ENCODE measurements around the gene KIRREL1. TPM values are rescaled to one million over a fixed set of nuclear protein-coding genes. Genes with fewer than 3 reads are reported as not detected.

KIRREL1 gene
- total and polyA plus RNA-seq, 2 of the 8 experiments (the other 6 are each of a cell fraction or from before 2014, with no cell fraction given) = 14.2 to 39.0 TPM

GRCh38 chr1:158026651-158027050 is 33.2 kb downstream of the KIRREL1 start:
- no peak overlapping the region for H3K9ac ChIP-seq (replicated peaks in 1 of 4; ENCODE audit: extremely low read depth in 1 of 4, low read depth in 3 of 4, low read length in 3 of 4)
- TF ChIP-seq RXRA (IDR thresholded peaks at IDR 0.05; ENCODE audit: insufficient read depth, low read depth, low read length) = no peak
- no peak for TF ChIP-seq KDM1A (IDR thresholded peaks at IDR 0.05; ENCODE audit: borderline replicate concordance, low read length)
- TF ChIP-seq CTBP2 (IDR thresholded peaks at IDR 0.05; ENCODE audit: borderline replicate concordance, insufficient read depth, insufficient read length, low read length) = no peak
- no peak for TF ChIP-seq TCF12 (IDR thresholded peaks at IDR 0.05; ENCODE audit: low read depth, low read length)
- no peak for TF ChIP-seq CTCF (IDR thresholded peaks at IDR 0.05; ENCODE audit: control extremely low read depth in 1 of 3, insufficient read depth in 1 of 3, low read depth in 1 of 3, low read length in 3 of 3)
- no peak for TF ChIP-seq MAFK (IDR thresholded peaks at IDR 0.05; ENCODE audit: low read depth, low read length)
- TF ChIP-seq GTF2F1 (IDR thresholded peaks at IDR 0.05; ENCODE audit: borderline replicate concordance, low read depth, low read length) = no peak
- WGBS, 2 experiments (ENCODE audit: extremely low coverage in 1 of 2, insufficient coverage in 1 of 2, insufficient read length in 1 of 2, insufficient replicate concordance in 2 of 2, low coverage in 1 of 2, low lambda C conversion rate in 2 of 2, missing lambda C conversion rate in 1 of 2) = 73% methylated on average over 1 of the region's 1 CpG; no CpG with 5 or more reads in 1 of the 2 experiments
- peaks cover 11% of the 10 kb centered on the region for H3K79me1 ChIP-seq (ENCODE audit: low read depth, low read length)
- H3K4me1 ChIP-seq (replicated peaks in 1 of 4; ENCODE audit: control insufficient read depth in 3 of 4, insufficient read depth in 4 of 4, low read length in 3 of 4) = peaks cover 2 to 15% (median 4%) of the 10 kb centered on the region in 4 experiments; a peak in 6 of 7 replicates
- FAIRE-seq (no peak), DNase-seq (ENCODE audit: low read depth in 1 of 2, low spot score in 2 of 2) (no peak)
- no peak overlapping the region for H2BK5ac ChIP-seq (ENCODE audit: low read depth, low read length)
- peaks cover 0 to 34% of the 10 kb centered on the region in 2 experiments; a peak in 3 of 4 replicates for H3K79me2 ChIP-seq (ENCODE audit: control insufficient read depth in 1 of 2, insufficient read depth in 2 of 2, low read length in 2 of 2)
- H3K4me2 ChIP-seq (ENCODE audit: insufficient read depth in 1 of 2, low read depth in 2 of 2, low read length in 2 of 2) = no peak overlapping the region
- H4K20me1 ChIP-seq (replicated peaks in 1 of 2; ENCODE audit: control insufficient read depth in 1 of 2, insufficient read depth in 2 of 2, low read length in 2 of 2) = no peaks in the 10 kb centered on the region
- CTCF ChIA-PET (ENCODE audit: partially characterized antibody) = interaction anchor here (0.6 to 49.0 kb wide), 10 partner anchors 11 to 87 kb away, joined by 3 to 1615 read pairs (median 3); partner anchors contain the start of gene KIRREL1
- H3K18ac ChIP-seq (ENCODE audit: extremely low read depth, low read length) = no peak overlapping the region
- H3K27ac ChIP-seq (ENCODE audit: low read depth, low read length) = no peak overlapping the region
- H2BK12ac ChIP-seq (ENCODE audit: low read depth, low read length) = no peak overlapping the region
- H2AFZ ChIP-seq (ENCODE audit: low read length) = no peak overlapping the region
- H4K91ac ChIP-seq (replicated peaks; ENCODE audit: insufficient read length, low read length) = no peak overlapping the region
- H2AK5ac ChIP-seq (ENCODE audit: low read depth, low read length) = no peak overlapping the region
- no peak overlapping the region for H4K5ac ChIP-seq (ENCODE audit: insufficient read length, low read depth, low read length)
- no peak overlapping the region for H4K8ac ChIP-seq (ENCODE audit: extremely low read depth, insufficient read depth, low read length)
- no peaks in the 10 kb centered on the region for H3K23me2 ChIP-seq (ENCODE audit: low read depth, low read length)
- H2BK120ac ChIP-seq (replicated peaks; ENCODE audit: low read depth, low read length) = no peak overlapping the region
- no peak overlapping the region for H3K4ac ChIP-seq (replicated peaks; ENCODE audit: insufficient read length, low read depth, low read length)
- H2BK15ac ChIP-seq (ENCODE audit: low read length) = no peak overlapping the region
- H3K36me3 ChIP-seq (ENCODE audit: control insufficient read depth in 2 of 4, insufficient read depth in 4 of 4, low read length in 3 of 4) = peaks cover 0 to 4% (median 1%) of the 10 kb centered on the region in 4 experiments; a peak in 3 of 8 replicates
- no peaks in the 10 kb centered on the region for H3K9me3 ChIP-seq (ENCODE audit: insufficient read depth in 2 of 2, low read depth in 1 of 2, low read length in 1 of 2)
- H3K27me3 ChIP-seq (replicated peaks in 1 of 4; ENCODE audit: control insufficient read depth in 3 of 4, extremely low read depth in 1 of 4, insufficient read depth in 3 of 4, low read length in 3 of 4) = no peaks in the 10 kb centered on the region
- no peak overlapping the region for H3K56ac ChIP-seq (replicated peaks; ENCODE audit: insufficient read length, low read depth, low read length)
- no peak overlapping the region for H2BK20ac ChIP-seq (ENCODE audit: low read length)
- H3K14ac ChIP-seq (ENCODE audit: insufficient read length) = no peak overlapping the region
- no peak overlapping the region for H3K23ac ChIP-seq (ENCODE audit: insufficient read length)
- no peak overlapping the region for H3K4me3 ChIP-seq (ENCODE audit: extremely low read depth in 1 of 4, insufficient read depth in 2 of 4, low read depth in 3 of 4, low read length in 4 of 4)
- POLR2A ChIA-PET (ENCODE audit: partially characterized antibody) = interaction anchor here (1.0 to 1.5 kb wide), 3 partner anchors 10 to 21 kb away, joined by 3 to 4 read pairs (median 4); no protein-coding TSS in a partner anchor
